Measurements from ENCODE around the gene MAEA.

Gene MAEA

DNA sequence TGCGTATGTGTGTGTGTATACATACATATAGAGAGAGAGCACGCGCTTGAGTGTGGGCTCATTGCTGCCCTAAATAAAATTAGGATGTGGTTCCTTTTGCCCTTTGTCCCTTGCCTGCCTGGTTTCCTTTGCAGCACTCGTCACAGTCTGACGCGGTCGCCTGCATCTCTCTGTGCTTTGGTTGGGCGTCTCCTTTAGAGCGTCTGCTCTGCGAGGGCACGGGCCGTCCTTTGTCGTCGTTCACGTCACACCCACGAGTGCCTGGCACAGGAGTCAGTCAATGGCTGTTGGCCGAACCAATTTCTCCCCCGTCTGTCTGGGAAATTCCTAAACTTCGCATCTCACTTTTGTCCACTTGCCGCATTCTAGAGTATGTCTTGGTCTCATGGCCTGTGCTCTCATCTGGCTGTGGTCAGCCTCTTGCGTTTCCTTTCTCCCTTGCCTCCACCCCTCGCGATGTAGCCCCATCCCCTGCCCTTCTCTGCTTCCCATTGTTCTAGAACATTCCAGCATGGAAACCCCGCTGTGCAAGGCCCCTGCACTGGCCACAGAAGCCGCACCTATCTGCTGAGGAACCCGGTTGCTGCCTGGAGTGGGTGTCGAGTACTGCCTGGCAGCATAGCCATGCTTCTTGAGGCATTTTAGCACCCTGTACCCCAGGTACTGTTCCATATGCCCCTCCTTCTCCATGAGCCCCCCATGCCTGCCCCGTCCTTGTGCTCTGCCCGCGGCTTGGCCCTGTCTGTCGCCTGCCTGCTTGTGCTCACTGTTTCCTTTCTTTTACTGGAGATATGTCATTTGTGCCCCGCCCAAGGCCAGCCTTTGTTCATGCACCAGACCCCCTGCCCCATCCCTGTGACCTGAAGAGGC lies 8.0 kb downstream of the MAEA start:
- H3K4me3 ChIP-seq (ENCODE audit: low read length): no peak overlapping the region
- DNase-seq (ENCODE audit: low read depth): no peak
- TF ChIP-seq, protein P1, sequence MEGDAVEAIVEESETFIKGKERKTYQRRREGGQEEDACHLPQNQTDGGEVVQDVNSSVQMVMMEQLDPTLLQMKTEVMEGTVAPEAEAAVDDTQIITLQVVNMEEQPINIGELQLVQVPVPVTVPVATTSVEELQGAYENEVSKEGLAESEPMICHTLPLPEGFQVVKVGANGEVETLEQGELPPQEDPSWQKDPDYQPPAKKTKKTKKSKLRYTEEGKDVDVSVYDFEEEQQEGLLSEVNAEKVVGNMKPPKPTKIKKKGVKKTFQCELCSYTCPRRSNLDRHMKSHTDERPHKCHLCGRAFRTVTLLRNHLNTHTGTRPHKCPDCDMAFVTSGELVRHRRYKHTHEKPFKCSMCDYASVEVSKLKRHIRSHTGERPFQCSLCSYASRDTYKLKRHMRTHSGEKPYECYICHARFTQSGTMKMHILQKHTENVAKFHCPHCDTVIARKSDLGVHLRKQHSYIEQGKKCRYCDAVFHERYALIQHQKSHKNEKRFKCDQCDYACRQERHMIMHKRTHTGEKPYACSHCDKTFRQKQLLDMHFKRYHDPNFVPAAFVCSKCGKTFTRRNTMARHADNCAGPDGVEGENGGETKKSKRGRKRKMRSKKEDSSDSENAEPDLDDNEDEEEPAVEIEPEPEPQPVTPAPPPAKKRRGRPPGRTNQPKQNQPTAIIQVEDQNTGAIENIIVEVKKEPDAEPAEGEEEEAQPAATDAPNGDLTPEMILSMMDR (conservative IDR thresholded peaks at IDR 0.05; ENCODE audit: low read depth, low read length): no peak

DNA sequence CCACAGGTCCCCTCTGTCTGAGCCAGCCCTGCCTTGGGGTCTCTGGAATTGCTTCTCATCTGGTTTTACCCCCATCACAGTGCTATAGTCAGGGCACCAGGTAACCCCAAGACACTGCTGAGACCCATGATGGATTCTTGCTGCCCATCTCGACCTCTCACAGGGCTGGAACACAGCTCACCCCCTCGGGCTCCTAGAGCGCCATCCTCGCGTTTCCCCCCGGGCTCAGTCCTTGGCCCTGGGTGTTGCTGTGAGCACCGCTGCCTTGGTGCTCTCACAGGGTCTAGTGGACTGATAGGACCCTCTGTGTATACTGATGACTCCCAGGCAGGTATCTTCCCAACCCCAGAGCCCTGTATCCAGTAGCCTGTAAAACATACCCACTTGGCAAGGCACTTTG lies 8.8 kb downstream of the MAEA start:
- DNase-seq (ENCODE audit: low read depth): no peak

DNA sequence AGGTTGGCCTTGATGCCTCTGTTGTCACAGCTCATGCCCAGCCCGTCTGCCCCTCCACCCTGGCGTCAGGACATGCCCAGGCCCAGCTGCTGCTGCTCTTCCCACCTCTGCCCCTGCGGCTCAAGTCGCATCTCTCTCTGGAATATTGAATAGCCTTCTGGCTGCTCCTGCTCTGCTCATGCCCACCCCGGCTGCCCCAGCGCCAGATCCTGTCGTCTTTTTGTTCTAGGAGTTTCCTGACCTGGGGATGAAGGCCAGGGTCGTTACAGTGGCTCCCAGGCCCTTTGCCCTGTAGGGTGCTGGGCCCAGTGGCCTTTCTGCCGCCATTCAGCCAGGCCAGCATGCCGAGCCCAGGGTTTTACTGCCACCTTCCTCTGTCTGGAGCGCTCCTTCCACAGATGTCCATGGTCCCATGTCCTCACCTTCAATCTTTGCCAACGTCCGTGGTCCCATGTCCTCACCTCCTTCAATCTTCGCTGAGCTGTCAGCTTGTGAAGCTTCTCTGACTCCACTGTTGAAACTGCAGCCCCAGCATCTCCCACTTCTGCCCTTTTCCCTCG lies 9.7 kb downstream of the MAEA start:
- no peak overlapping the region for H3K4me3 ChIP-seq (ENCODE audit: low read length)
- TF ChIP-seq, protein P1 (conservative IDR thresholded peaks at IDR 0.05; ENCODE audit: low read depth, low read length): no peak
- no peak for DNase-seq (ENCODE audit: low read depth)

More for the DNA sequence above, 8.8 kb downstream of the MAEA start:
- TF ChIP-seq, protein P1 (conservative IDR thresholded peaks at IDR 0.05; ENCODE audit: low read depth, low read length): no peak
- no peak overlapping the region for H3K4me3 ChIP-seq (ENCODE audit: low read length)

DNA sequence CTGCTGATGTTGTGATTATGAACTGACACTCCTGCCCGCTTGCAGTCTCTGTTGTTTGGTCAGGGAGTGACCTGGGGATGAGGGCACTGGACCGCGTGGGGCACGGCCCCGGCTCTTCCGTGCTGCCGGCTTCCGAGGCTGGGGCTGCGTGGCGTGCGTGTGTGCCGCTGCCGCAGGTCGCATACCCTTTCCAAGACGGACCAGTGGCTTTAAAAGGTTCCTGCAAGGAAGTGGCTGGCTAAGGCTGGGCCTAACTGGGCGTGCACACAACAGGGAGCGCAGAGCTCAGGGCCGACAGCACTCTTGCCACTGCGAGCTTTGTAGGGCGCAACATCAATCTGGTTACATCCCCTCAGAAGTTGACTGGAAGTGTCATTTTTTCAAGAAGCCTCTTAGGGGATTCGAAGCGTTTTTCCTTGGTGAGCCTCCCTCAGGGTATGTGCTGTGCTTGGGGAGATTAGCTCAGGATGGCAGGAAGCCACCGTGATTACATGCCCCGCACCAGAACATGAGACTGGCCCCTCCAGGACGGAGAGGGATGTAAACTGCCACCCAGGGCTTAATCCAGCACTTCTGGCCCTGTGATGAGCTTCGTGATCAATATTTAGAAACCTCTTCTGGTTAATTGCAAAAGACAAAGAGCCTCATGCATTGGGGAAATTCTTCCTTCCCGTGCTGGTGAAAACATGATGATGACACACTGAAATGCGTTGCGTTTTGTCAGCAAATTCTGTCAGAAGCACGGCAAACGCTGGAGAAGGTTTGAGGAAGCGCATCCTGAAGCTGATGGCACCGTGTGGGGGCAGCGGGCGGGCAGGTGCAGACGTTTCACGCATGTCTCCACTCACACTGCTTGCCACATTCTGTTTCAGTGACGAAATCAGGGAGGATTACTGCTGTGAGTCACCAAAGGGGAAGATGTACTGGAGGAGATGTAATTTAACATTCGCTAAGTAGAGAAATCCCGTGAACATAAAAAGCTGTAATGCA lies 11.1 kb downstream of the MAEA start:
- TF ChIP-seq, protein P1 (conservative IDR thresholded peaks at IDR 0.05; ENCODE audit: low read depth, low read length): no peak
- DNase-seq (ENCODE audit: low read depth): peak; percentile 81

DNA sequence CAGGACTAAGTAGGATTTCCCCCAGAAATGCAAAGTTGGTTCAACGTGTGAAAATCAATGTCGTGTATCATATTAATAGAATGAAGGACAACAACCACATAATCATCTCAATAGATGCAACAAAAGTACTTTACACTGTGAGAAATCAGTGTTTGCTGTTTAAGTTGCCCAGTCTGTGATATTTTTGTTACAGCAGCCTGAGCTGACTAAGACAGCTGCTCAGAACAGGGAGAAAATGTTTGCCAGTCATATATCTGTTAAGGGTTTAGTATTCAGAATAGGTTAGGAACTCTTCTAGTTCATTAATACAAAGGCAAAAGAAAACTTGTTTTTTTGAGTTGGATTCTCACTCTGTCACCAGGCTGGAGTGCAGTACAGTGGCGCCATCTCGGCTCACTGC lies 12.5 kb downstream of the MAEA start:
- H3K4me3 ChIP-seq (ENCODE audit: low read length): no peak overlapping the region
- TF ChIP-seq, protein P1 (conservative IDR thresholded peaks at IDR 0.05; ENCODE audit: low read depth, low read length): no peak
- DNase-seq (ENCODE audit: low read depth): no peak

More for the DNA sequence above, 11.1 kb downstream of the MAEA start:
- H3K4me3 ChIP-seq (ENCODE audit: low read length): no peak overlapping the region

DNA sequence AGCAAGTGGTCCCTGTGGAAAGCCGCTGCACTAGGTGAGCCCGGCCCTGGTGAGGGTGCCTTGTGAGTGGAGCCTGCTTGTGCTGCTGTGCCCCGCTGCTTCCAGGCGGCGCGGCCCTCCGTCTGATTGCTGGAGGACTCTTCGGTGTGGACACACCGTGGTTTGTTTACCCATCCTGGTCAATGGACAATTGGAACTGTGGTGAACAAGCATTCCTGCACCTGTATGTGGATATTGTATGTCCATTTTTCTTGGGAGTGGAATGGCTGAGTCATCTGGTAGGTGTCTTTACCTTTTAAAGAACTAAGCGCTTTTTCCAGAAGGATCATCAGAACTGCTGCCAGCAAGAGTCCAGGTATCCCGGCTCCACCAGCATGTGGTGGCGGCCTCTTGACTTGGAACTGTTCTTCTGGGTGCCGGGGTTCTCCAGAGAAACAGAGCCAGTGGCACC lies 15.6 kb downstream of the MAEA start:
- TF ChIP-seq, protein P1 (conservative IDR thresholded peaks at IDR 0.05; ENCODE audit: low read depth, low read length): no peak
- no peak for DNase-seq (ENCODE audit: low read depth)

More for the DNA sequence above, 15.6 kb downstream of the MAEA start:
- H3K4me3 ChIP-seq (ENCODE audit: low read length): no peak overlapping the region
